HG02759 (cell line): Measurements from ENCODE around the gene ZNF362.
A peak's percentile ranks its signal among the peaks of the same experiment; 100 is the strongest.

Experiments used
- ATAC-seq: cut with Tn5 transposase; IDR thresholded peaks from one replicate; pipeline ENCODE4 v1.9.1; 2021; ENCODE audit warnings: mild to moderate bottlenecking, moderate library complexity; ENCODE audit not compliant: unreplicated experiment

The ZNF362 gene

GRCh38 chr1:33341190-33341589 lies 84.9 kb downstream of the ZNF362 start:
- ATAC-seq: no peak

GRCh38 chr1:33342041-33342723 lies 85.9 kb downstream of the ZNF362 start:
- ATAC-seq: no peak

- ATAC-seq: no peak
Measured at GRCh38 chr1:33343539-33343938, 87.2 kb downstream of the ZNF362 start.

- ATAC-seq: no peak
Measured at GRCh38 chr1:33344896-33345560, 88.7 kb downstream of the ZNF362 start.

- ATAC-seq: no peak
Measured at GRCh38 chr1:33346533-33346926, 90.2 kb downstream of the ZNF362 start.

- ATAC-seq: no peak
Measured at GRCh38 chr1:33346927-33347649, 90.8 kb downstream of the ZNF362 start.

- ATAC-seq: no peak
Measured at GRCh38 chr1:33347650-33347992, 91.3 kb downstream of the ZNF362 start.

- no peak for ATAC-seq
Measured at GRCh38 chr1:33348194-33348593, 91.9 kb downstream of the ZNF362 start.

- no peak for ATAC-seq
Measured at GRCh38 chr1:33348676-33349080, 92.4 kb downstream of the ZNF362 start.

- ATAC-seq: peak; percentile 38
Measured at GRCh38 chr1:33349081-33349759, 92.9 kb downstream of the ZNF362 start.

GRCh38 chr1:33349778-33350610 lies 93.7 kb downstream of the ZNF362 start:
- peak; percentile 83 for ATAC-seq
